Measurements from ENCODE around the gene DPYSL4.

Gene DPYSL4

GRCh38 chr10:132164761-132165278 is 21.9 kb upstream of the DPYSL4 start:
- no peak for DNase-seq

- DNase-seq: no peak
Measured at GRCh38 chr10:132165416-132165980, 21.2 kb upstream of the DPYSL4 start.

DNA sequence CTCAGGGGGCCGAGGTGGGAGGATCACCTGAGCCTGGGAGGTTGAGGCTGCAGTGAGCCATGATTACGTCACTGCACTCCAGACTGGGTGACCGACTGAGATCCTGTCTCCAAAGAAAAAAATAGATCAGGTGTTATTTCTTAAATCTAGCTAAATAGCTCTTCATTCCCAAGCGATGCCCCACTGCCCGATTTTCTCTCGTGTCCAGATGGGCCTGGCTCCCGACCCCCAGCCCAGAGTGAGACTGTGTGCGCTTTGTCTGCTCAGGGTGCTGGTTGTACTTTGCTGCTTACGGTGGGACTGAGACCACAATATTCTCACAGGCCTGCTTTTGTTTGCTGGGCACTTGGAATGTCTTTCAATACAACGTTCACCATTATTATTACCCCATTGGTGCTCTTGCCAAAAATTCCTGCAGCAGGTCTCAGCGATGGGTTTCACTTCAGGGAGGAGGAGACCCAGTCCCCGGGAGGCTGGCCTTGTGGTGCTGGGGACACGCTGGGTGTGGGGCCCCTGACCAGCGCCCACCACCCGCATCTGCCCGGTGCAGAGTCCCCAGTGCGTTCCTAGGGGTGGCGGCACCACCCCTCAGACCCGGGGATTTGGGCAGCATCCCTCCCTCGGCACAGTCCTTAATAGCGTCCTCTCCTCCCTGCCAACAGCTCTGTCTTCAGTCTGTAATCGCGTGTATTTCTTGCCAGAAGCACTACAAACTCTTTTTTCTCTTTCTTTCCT is 20.4 kb upstream of the DPYSL4 start:
- DNase-seq: peak; percentile 24

DNA sequence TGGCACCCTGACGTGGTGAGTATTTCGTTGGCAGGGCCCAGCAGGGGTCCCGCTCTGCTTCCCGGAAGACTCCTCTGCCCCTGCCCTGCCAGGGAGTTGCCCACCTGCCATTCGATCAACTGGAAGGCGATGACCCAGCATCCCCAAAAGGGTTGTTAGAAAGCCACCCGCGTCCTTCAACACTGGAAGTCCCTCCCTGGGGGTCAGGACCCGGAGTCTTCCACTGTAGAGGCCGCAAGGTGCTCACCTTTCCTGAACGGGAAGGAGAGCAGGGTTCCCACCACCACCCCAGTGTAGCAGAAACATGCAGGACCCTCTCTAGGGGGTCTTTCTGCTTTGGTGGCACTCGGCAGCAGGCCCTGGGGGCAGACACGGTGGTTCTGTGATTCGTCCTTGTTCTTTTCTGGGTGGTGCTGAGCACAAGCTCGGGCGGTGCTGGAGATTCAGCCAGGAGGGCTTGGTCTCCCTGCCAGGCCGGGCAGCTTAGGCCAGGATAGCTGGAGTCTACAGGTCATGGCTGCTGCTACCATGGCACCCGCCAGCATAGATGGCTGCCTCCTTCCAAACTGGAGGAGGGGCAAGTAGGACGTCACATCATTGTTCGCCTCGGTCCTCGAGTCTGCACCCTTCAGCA is 19.6 kb upstream of the DPYSL4 start:
- peak; percentile 21 for DNase-seq

GRCh38 chr10:132167976-132168375 is 18.8 kb upstream of the DPYSL4 start:
- DNase-seq: peak; percentile 11

- no peak for DNase-seq
Measured at GRCh38 chr10:132168571-132169030, 18.1 kb upstream of the DPYSL4 start.

- DNase-seq: peak; percentile 27
Measured at GRCh38 chr10:132169031-132169765, 17.6 kb upstream of the DPYSL4 start.

DNA sequence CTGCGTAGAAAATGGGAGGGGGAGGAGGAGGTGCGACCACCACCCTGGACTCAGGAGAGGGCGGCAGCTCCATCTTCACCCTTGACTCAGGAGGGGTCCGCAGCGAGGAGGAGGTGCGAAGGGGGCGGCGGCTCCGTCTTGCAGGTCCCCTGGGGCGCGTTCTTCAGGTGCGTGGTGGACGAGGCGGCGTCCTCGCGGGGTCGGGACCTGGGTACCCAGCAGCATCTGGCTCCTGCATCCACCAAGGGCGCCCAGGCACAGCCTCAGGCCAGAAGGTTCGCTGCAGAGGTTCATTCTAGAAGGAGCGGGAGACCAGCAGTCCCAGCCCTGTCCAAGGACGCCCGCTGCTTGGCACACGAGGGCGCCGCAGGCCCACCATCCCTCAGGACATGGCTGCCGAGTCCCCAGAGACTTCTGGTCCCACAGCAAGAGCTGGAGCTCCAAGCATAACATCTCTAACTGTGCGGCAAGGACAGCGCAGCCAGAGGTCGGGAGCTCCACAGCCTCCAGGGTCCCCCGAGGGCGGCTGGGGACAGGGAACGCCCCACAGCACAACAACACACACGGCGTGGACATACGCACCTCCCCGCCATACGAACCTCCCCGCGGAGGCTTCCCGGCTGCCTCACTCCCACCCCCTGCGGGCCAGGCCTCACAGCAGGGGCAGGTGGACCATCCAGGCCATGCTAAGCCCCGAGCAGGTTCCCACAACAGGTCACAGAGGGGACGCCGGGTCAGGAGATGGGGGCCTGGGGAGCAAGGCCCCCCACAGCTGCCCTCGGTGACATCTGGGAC is 16.8 kb upstream of the DPYSL4 start:
- DNase-seq: peak; percentile 17

DNA sequence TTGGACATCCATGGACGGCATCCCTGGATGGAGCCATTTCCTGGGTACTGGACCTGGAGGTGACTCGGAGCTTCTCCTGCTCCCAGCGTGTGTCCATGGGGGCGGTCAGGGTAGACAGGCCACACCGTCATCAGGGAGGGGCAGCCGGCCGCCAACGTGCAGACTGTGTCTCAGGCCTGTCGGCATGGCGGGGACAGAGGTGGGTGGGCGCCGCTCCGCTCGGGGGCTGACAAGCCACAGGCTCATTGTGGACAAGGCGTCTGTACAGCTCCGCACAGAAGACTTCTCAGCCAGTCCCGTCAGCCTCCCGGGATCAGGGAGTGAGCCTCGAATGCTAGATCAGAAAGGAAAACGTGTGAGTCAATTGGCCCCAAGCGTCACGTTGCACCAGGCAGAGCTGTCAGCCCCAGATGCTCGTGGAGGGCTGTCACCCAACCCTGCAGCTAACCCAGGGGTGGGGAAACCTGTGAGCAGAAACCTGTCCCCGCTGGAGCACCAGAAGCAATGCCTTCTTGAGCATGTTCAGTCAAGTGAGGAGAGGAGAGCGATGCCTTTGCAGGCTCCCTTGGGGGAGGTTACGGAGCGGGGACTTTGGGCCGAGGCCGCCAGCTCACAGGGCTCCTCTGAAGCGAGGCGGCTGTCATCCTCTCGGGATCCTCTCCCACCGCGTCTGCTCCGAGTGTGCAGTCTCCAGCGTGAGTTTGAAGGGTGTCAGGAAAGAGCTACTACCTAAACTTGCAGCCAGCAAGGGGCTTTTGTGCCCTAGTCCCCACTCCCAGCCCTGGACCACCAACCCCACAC is 16.0 kb upstream of the DPYSL4 start:
- peak; percentile 31 for DNase-seq

GRCh38 chr10:132172091-132173066 is 14.4 kb upstream of the DPYSL4 start:
- peak; percentile 26 for DNase-seq

- DNase-seq: no peak
Measured at GRCh38 chr10:132173185-132173584, 13.6 kb upstream of the DPYSL4 start.

DNA sequence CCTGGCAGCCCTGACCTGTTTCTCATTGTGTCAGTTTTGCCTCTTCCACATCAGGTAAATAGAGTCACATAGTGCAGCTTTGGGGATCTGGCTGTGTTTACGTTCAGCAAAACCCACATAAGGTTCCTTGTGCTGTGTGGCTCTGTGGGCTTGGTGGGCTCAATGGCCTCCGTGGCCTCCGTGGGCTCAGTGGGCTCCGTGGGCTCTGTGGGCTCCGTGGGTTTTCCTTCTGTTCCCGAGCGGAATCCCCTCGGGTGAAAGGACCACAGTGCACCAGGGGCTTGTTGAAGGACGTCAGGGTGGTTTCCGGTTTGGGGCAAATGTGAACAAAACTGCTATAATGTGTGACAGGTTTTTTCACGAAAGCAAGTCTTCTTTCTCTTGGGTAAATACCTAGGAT is 12.5 kb upstream of the DPYSL4 start:
- DNase-seq: no peak

DNA sequence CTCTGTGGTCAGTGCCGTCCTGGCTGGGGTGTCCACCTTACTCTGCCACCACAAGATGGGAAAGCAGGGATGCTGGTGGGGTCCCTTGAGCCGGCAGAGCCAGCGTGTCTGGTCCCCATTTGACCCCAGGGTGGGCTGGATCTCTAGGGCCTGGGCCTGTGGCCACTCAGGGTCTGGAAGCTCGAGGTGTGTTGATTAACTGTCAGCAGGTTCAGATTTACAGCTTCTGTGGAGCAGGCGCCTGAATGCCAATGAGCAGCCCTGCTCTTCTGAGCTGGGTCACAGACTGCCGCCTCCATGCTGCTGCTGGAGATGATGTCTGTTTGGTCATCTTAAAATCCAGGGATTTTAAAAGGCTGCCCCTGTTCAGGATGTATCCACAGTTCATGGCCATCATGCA is 11.3 kb upstream of the DPYSL4 start:
- peak; percentile 5 for DNase-seq

DNA sequence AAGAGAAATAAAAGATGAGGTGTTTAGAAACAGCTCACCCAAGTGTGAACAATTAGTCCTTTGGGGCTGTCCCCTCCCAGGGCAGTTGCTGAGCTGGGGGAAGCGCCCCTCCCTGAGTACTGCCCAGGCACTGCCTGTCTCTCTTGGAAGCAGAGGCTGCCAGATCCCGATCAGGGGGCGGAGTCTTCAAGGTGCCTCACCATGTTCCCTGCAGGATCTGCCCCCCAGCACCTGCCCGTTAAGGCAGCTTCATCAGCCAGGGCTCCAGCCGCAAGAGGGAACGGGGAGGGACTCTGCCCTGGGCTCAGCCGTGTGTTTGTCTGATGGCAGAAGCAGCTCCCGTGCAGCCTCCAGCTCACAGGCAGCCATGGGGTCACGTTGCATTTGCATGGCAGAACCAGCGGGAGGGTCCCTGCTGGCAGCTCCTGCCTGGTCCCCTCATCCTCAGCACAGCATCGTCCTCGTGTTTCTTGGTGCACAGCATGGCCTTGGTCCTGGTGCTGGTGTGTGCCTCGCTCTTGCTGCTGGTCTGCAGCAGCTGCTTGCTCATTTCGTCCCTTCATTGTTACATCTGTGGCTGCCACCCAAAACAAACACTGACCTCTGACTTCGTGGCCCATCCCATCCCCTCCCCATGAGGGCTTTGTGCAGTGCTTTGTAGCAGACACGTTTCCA is 10.7 kb upstream of the DPYSL4 start:
- DNase-seq: no peak

GRCh38 chr10:132176623-132177500 is 9.9 kb upstream of the DPYSL4 start:
- no peak for DNase-seq

GRCh38 chr10:132178046-132178445 is 8.7 kb upstream of the DPYSL4 start:
- DNase-seq: no peak

DNA sequence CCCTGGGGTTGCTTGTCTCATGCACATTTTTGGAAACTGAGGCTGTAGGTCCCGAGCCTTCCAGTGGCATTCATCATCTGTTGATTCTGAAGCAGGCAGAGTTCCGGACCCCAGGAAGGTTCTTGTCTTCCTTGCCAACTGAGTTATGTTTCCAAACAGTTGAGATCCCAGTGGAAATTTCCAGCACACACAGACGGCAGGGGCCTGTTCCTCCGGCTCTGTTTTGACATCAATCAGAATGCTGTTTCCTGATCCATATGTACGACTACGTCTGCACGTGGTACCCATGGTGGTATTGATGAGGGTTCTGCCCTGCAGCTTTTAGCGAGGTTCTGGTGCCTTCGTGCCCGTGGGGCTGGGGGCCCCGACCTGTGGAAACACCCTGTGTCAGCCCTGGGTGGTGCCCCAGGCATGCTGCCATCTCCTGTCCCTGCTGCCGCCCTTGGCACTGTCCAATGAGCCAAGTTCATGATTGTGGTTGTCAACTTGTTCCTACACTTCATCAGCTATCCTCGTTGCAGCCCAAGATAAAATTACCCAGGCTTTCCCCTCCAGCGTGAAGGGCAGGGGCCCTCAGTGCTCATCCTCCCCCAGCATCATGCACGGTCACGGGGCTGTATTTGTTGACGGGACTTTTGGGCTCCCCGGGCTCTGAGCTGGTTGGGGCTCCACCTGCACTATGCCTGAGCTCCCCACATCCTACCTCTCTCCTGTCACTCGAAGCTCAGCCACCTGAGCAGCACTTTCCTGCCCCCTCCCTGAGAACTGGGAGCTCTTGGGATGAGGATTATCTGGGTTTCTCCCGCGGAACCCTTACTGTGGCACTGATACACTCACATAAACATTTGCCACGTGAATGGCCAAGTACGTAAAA is 7.8 kb upstream of the DPYSL4 start:
- DNase-seq: no peak
